Activated CD4-positive, alpha-beta T cell treated with anti-CD3 and anti-CD28 coated beads, Interleukin-2, amount 10 ng/mL, durations not matched to agents 24 days and 14 days (primary cell): ENCODE data around the gene ANTXR1. TPM values are rescaled to one million over a fixed set of nuclear protein-coding genes. Genes with fewer than 3 reads are reported as not detected.

Experiments
- DNase-seq: peaks from one replicate; pipeline ENCODE4 v3.0.0; 2022
- H3K27ac Mint-ChIP-seq: one replicate; pipeline ENCODE4 v1.8.0; 2022; ENCODE audit warnings: mild to moderate bottlenecking, mixed read lengths
- H3K27me3 Mint-ChIP-seq: one replicate; pipeline ENCODE4 v1.8.0; 2022; ENCODE audit warnings: mixed read lengths
- H3K36me3 Mint-ChIP-seq: one replicate; pipeline ENCODE4 v1.8.0; 2022; ENCODE audit warnings: low read depth, mild to moderate bottlenecking, mixed read lengths
- H3K4me1 Mint-ChIP-seq: one replicate; pipeline ENCODE4 v1.8.0; 2021; ENCODE audit warnings: mixed read lengths
- H3K4me3 Mint-ChIP-seq: one replicate; pipeline ENCODE4 v1.8.0; 2022; ENCODE audit warnings: mild to moderate bottlenecking, moderate library complexity, mixed read lengths
- H3K9me3 Mint-ChIP-seq: one replicate; pipeline ENCODE4 v1.8.0; 2021; ENCODE audit warnings: mixed read lengths
- intact Hi-C: fragments of 100-400 bp; cut with micrococcal nuclease; formaldehyde crosslinking; loops from one replicate; pipeline ENCODE4 v1.15.1; 2023
- total RNA-seq: library from RNA; stranded (reverse); gene quantifications from 2 replicates; pipeline ENCODE4 v1.2.3, GENCODE V29; 2022

The ANTXR1 gene
- total RNA-seq, 1 donor from 2014 or later: not detected

- intact Hi-C loops: no loop called here
- DNase-seq: no peak
- Mint-ChIP-seq H3K4me1 (no peaks in the 10 kb centered on the region), H3K27me3 (peaks cover 7% of the 10 kb centered on the region), H3K36me3 (no peaks in the 10 kb centered on the region), H3K9me3 (no peaks in the 10 kb centered on the region), H3K27ac (no peak overlapping the region), H3K4me3 (no peak overlapping the region)
These were observed 283.4 kb downstream of the ANTXR1 start for GRCh38 chr2:69296421-69296820.

GRCh38 chr2:69297216-69297615, 284.2 kb downstream of the ANTXR1 start:
- Mint-ChIP-seq H3K27ac (no peak overlapping the region), H3K4me1 (no peaks in the 10 kb centered on the region), H3K9me3 (no peaks in the 10 kb centered on the region), H3K36me3 (no peaks in the 10 kb centered on the region), H3K4me3 (no peak overlapping the region), H3K27me3 (peaks cover 10% of the 10 kb centered on the region)
- intact Hi-C loops: no loop called here
- no peak for DNase-seq

- intact Hi-C loops: no loop called here
- Mint-ChIP-seq H3K4me1 (no peaks in the 10 kb centered on the region), H3K36me3 (no peaks in the 10 kb centered on the region), H3K9me3 (no peaks in the 10 kb centered on the region), H3K27ac (no peak overlapping the region), H3K4me3 (no peak overlapping the region), H3K27me3 (peaks cover 15% of the 10 kb centered on the region)
- DNase-seq: no peak
These were observed 285.3 kb downstream of the ANTXR1 start for GRCh38 chr2:69298261-69298660.

GRCh38 chr2:69298862-69299261, 285.9 kb downstream of the ANTXR1 start:
- no peaks in the 10 kb centered on the region for H3K36me3 Mint-ChIP-seq
- H3K4me1 Mint-ChIP-seq: no peaks in the 10 kb centered on the region
- intact Hi-C loops: no loop called here
- H3K27ac Mint-ChIP-seq: no peak overlapping the region
- no peak for DNase-seq
- peaks cover 17% of the 10 kb centered on the region for H3K27me3 Mint-ChIP-seq
- no peak overlapping the region for H3K4me3 Mint-ChIP-seq
- H3K9me3 Mint-ChIP-seq: peaks cover 1% of the 10 kb centered on the region

Other genes with a start within 250 kb of the ANTXR1 start
- gene BMP10, start 141.8 kb upstream of the ANTXR1 start, total RNA-seq: not detected in 2 replicates
- not detected in 2 replicates for gene GKN2, start 60.3 kb upstream of the ANTXR1 start, total RNA-seq
- gene GKN1, start 38.5 kb upstream of the ANTXR1 start, total RNA-seq: not detected in 2 replicates